HG03139 (cell line): ENCODE data around the gene LUC7L3.
"Not testable (repeated sequence)": the region's sequence is repeated elsewhere in the genome, so short reads cannot be mapped to it uniquely, and the experiment has no call there.

Experiments
- ATAC-seq: cut with Tn5 transposase; IDR thresholded peaks from one replicate; pipeline ENCODE4 v1.9.1; 2021; ENCODE audit not compliant: unreplicated experiment

Gene LUC7L3

GRCh38 chr17:50708050-50709000 is 11.1 kb upstream of the LUC7L3 start:
- no peak for ATAC-seq

- ATAC-seq, result not testable (repeated sequence)
These were observed 10.3 kb upstream of the LUC7L3 start for GRCh38 chr17:50709053-50709452.

GRCh38 chr17:50710025-50710424 is 9.4 kb upstream of the LUC7L3 start:
- no peak for ATAC-seq

GRCh38 chr17:50710650-50711049 is 8.8 kb upstream of the LUC7L3 start:
- ATAC-seq, result no peak

GRCh38 chr17:50712641-50713040 is 6.8 kb upstream of the LUC7L3 start:
- no peak for ATAC-seq

GRCh38 chr17:50715471-50715870 is 3.9 kb upstream of the LUC7L3 start:
- ATAC-seq, result no peak

GRCh38 chr17:50719924-50720794 is 756 bp downstream of the LUC7L3 start:
- ATAC-seq, result no peak

GRCh38 chr17:50721194-50722010 is 2.0 kb downstream of the LUC7L3 start:
- ATAC-seq, result no peak

- no peak for ATAC-seq
These were observed 3.3 kb downstream of the LUC7L3 start for GRCh38 chr17:50722746-50723145.

- not testable (repeated sequence) for ATAC-seq
These were observed 5.2 kb downstream of the LUC7L3 start for GRCh38 chr17:50724622-50725021.

- no peak for ATAC-seq
These were observed 6.6 kb downstream of the LUC7L3 start for GRCh38 chr17:50725769-50726655.

GRCh38 chr17:50728112-50728429 is 8.7 kb downstream of the LUC7L3 start:
- ATAC-seq, result no peak

GRCh38 chr17:50728881-50729765 is 9.7 kb downstream of the LUC7L3 start:
- no peak for ATAC-seq

- ATAC-seq, result no peak
These were observed 12.4 kb downstream of the LUC7L3 start for GRCh38 chr17:50731575-50732460.

- no peak for ATAC-seq
These were observed 15.9 kb downstream of the LUC7L3 start for GRCh38 chr17:50735287-50735686.

GRCh38 chr17:50737118-50737698 is 17.8 kb downstream of the LUC7L3 start:
- no peak for ATAC-seq

- ATAC-seq, result no peak
These were observed 19.7 kb downstream of the LUC7L3 start for GRCh38 chr17:50739098-50739497.

- no peak for ATAC-seq
These were observed 26.2 kb downstream of the LUC7L3 start for GRCh38 chr17:50745631-50746030.
